SK-MEL-5 (cell line): ENCODE measurements around the gene UBAP1L. TPM values are rescaled to one million over a fixed set of nuclear protein-coding genes. Genes with fewer than 3 reads are reported as not detected.
"Not testable (repeated sequence)": the region's sequence is repeated elsewhere in the genome, so short reads cannot be mapped to it uniquely, and the experiment has no call there.

Source experiments
- DNase-seq: peaks from one replicate; pipeline ENCODE4 v3.0.0-alpha.2; 2016; ENCODE audit warnings: low read depth, low spot score
- in situ Hi-C: cut with HindIII; loops from 2 replicates; pipeline ENCODE4 v1.10.0; 2016; ENCODE audit warnings: low sequenced_read_pairs, high pct_unique_total_duplicates, low pct_unique_long_range_greater_than_20kb
- total RNA-seq: library from RNA; depleted of rRNA; stranded (reverse); fragments of >200 nt; shearing (Covaris generic); gene quantifications from 2 replicates; pipeline ENCODE4 v1.2.3, GENCODE V29; 2014

UBAP1L gene
- total RNA-seq, 1 experiment from 2014 or later: 31.5 TPM

DNA sequence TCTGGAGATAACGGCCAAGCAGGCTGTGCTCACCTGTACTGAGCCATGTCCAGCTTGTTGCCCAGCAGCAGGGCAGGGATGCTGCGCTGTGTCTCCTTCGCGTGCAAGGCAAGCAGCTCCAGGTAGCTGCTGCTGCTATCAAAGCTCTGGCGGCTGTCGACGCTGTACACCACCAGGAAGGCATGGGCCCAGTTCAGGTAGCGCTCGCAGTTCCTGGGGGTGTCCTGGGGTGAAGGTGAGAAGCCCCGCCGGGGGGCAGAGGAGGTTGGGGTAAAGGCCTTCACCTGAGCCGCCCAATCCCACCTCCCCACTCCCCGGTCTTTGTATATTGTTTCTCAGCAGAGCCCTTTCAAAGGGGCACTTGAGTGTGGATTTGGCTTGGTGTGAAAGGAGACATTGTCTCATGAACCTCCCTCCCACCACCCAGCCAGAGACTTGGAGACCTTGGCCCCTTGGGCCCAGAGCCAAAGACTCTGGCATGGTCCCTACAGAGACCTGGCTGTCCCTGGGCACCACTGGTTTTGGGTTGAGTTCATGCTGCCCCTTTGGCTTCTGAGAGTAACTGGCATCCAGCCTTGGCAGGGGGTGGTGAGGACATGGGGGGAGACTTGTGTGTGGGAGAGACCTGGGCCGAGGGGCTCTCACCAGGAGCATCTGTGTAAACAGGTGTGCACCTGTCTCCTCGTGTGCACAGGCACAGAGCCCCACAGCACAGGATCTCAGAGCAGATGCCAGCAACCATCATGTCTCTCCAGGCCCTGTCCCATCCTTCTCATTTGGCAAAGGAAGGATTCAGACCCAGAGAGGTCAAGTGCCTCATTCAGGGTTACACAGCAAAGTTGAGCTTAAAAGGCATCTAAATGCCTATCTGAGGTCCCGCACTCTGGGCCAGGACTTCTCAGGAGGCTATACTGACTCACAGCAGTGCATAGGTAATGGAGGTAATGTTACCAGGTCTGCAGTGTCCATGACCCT, 56.3 kb downstream of the UBAP1L start:
- no peak for DNase-seq
- in situ Hi-C loops: no loop called here

GRCh38 chr15:65057549-65057940, 57.5 kb downstream of the UBAP1L start:
- in situ Hi-C loops: no loop called here
- DNase-seq: no peak

GRCh38 chr15:65056868-65057548, 58.0 kb downstream of the UBAP1L start:
- no peak for DNase-seq

GRCh38 chr15:65056106-65056505, 58.9 kb downstream of the UBAP1L start:
- in situ Hi-C loops: no loop called here
- DNase-seq: no peak

More at GRCh38 chr15:65056868-65057548, 58.0 kb downstream of the UBAP1L start:
- in situ Hi-C loops: no loop called here

- no peak for DNase-seq
- in situ Hi-C loops: no loop called here
Measured at GRCh38 chr15:65055201-65055870, 59.7 kb downstream of the UBAP1L start.

GRCh38 chr15:65054333-65055200, 60.4 kb downstream of the UBAP1L start:
- DNase-seq: peak; percentile 80
- in situ Hi-C loops: no loop called here

GRCh38 chr15:65052956-65053355, 62.0 kb downstream of the UBAP1L start:
- no peak for DNase-seq
- in situ Hi-C loops: no loop called here

GRCh38 chr15:65051266-65051665, 63.7 kb downstream of the UBAP1L start:
- DNase-seq: no peak
- in situ Hi-C loops: no loop called here

DNA sequence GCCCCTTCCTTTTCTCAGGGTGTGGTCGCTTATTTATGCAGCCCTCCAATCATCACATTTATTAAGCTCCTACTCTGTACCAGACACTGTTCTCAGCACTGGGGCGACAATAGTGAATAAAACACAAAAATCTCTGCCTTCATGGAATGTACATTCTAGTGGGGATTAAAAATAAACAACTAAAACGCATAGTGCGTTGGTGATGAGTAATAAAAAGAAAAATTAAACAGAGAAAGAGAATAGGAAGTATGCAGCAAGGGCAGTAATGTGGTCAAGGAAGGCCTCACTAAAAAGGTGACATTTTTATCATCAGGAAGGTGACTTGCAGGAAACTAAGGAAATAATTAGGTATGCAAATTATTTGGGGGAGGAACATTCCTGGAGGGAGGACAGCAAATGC, 64.7 kb downstream of the UBAP1L start:
- in situ Hi-C loops: no loop called here
- no peak for DNase-seq

GRCh38 chr15:65049418-65049840, 65.6 kb downstream of the UBAP1L start:
- peak; percentile 95 for DNase-seq
- in situ Hi-C loops: no loop called here

DNA sequence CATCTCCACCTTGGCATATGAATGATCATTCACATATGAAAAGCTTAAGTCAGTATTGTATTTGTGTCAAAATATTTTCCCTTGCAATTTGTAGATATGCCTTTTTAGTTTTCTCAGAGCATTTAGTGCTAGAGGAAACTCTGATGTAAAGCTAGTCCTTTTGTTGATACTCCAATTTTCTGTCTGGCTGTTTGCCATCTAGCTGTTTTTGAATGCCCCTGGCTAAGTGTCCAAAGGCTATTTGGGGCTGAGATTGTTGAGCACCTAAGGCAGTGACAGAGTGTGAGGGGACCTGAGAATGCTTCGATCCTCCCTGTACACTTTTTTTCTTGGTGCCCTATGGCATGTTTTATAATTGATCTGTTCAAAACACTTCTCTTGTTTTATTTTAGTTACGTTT, 66.8 kb downstream of the UBAP1L start:
- DNase-seq: no peak
- in situ Hi-C loops: no loop called here

DNA sequence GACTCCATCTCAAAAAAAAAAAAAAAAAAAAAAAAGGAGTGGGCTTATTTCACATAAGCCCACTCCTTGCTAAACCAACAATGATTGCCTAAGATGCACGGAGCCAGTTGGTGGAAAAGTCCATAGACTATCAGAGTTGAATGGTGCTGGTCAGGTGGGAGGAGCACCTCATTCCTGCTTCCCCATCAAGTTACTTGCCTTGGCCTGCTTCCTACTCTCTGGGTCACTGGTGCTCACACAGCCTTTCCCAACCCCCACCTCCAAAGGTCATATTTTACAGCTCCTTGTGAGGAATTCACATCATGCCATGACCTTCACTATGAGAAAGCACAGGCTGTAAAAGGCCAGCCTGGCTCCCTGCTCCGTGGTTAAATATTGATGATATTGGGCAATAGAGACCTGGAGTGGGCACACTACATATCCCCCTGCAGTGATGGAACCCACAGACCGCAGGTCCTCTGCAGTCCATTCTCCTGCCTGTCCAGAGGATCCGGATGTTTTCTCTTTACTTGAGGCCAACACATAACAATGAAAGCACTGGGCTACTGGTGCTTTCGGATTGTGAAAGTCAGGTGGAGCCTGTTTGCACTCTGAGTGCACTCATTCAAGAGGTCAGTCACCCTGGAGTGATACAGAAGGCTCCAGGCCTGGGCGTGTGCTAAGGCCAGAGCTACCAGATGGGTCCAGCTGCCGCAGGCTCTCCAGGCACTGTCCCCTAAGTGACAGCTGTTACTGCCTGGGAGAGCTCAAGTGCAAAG, 70.1 kb downstream of the UBAP1L start, which contains the start of gene SLC51B:
Gene SLC51B (plus strand): TSS at position 664 of the 758 bp plus-strand sequence. CDS start 4,618 bp downstream, outside the sequence.
- in situ Hi-C loops: no loop called here
- DNase-seq: peak; percentile 32

GRCh38 chr15:65044218-65044617, 70.8 kb downstream of the UBAP1L start:
- in situ Hi-C loops, DNase-seq: not testable (repeated sequence)

DNA sequence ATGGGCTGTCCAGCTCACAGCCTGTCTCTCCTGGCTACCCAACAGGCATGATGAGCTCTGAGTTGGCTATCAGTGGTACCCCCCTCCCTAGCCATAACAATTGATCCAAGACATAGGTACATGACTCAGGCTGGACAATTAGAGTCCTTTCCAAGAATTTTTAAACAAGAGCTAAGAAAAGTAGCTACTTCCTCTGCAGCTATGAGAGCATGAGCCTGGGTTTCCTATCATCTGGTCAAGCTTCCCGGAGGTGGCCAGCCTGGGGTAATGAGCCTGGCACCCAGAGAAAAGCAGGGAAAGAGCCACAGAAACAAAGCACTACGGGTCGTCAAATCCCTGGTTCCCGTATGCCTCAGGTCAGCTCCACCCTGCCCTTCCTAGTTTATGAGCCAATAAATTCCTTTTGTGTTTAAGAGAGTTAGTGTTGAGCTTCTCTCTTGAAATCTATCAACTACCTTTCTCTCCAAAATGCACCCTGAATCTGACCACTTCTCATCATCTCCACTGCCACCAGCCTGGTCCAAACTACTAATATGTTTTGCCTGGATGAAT, 72.1 kb downstream of the UBAP1L start:
- in situ Hi-C loops: no loop called here

More for the DNA sequence above, 72.1 kb downstream of the UBAP1L start:
- DNase-seq: no peak
